Activated T-helper 2 cell treated with anti-CD3 and anti-CD28 coated beads, Interferon-gamma antibody, Interleukin-2, Interleukin-4, amounts not matched to agents 10 μg/mL and 5 μg/mL and 100 μg/mL, durations not matched to agents 14 hours and 24 hours and 36 hours (primary cell): Measurements from ENCODE around the gene ZC3H12D. TPM values are rescaled to one million over a fixed set of nuclear protein-coding genes. Genes with fewer than 3 reads are reported as not detected.

Experiments
- DNase-seq: peaks from one replicate; pipeline ENCODE4 v3.0.0; 2021; ENCODE audit warnings: low spot score
- H3K27ac Mint-ChIP-seq: one replicate; pipeline ENCODE4 v1.8.0; 2021; ENCODE audit warnings: mixed read lengths
- H3K27me3 Mint-ChIP-seq: one replicate; pipeline ENCODE4 v1.8.0; 2021; ENCODE audit warnings: low read depth, mixed read lengths
- H3K36me3 Mint-ChIP-seq: one replicate; pipeline ENCODE4 v1.8.0; 2021; ENCODE audit warnings: low read depth, mixed read lengths
- H3K4me1 Mint-ChIP-seq: one replicate; pipeline ENCODE4 v1.8.0; 2021; ENCODE audit warnings: low read depth, mixed read lengths
- H3K4me3 Mint-ChIP-seq: one replicate; pipeline ENCODE4 v1.8.0; 2021; ENCODE audit warnings: low read depth, mild to moderate bottlenecking, moderate library complexity, mixed read lengths
- H3K9me3 Mint-ChIP-seq: one replicate; pipeline ENCODE4 v1.8.0; 2021; ENCODE audit warnings: mixed read lengths
- intact Hi-C: fragments of 100-400 bp; cut with micrococcal nuclease; formaldehyde crosslinking; loops from one replicate; pipeline ENCODE4 v1.15.1; 2023
- total RNA-seq: library from RNA; stranded (reverse); gene quantifications from 2 replicates; pipeline ENCODE4 v1.2.3, GENCODE V29; 2022

The ZC3H12D gene
- total RNA-seq, 1 donor from 2014 or later, result 15.6 TPM

GRCh38 chr6:149443411-149444181 is 41.2 kb downstream of the ZC3H12D start:
- intact Hi-C loops, result no loop called here
- DNase-seq, result no peak
- H3K9me3 Mint-ChIP-seq, result no peaks in the 10 kb centered on the region
- H3K4me1 Mint-ChIP-seq, result peaks cover 16% of the 10 kb centered on the region
- H3K27ac Mint-ChIP-seq, result no peak overlapping the region
- no peaks in the 10 kb centered on the region for H3K27me3 Mint-ChIP-seq
- no peaks in the 10 kb centered on the region for H3K36me3 Mint-ChIP-seq
- no peak overlapping the region for H3K4me3 Mint-ChIP-seq

GRCh38 chr6:149441740-149442139 is 43.1 kb downstream of the ZC3H12D start:
- DNase-seq, result no peak
- peaks cover 31% of the 10 kb centered on the region for H3K4me1 Mint-ChIP-seq
- H3K9me3 Mint-ChIP-seq, result no peaks in the 10 kb centered on the region
- H3K27me3 Mint-ChIP-seq, result no peaks in the 10 kb centered on the region
- H3K36me3 Mint-ChIP-seq, result no peaks in the 10 kb centered on the region
- H3K4me3 Mint-ChIP-seq, result no peak overlapping the region
- H3K27ac Mint-ChIP-seq, result no peak overlapping the region
- intact Hi-C loops, result no loop called here

GRCh38 chr6:149440735-149441671 is 43.8 kb downstream of the ZC3H12D start:
- no peak for DNase-seq
- no peak overlapping the region for H3K27ac Mint-ChIP-seq
- H3K27me3 Mint-ChIP-seq, result no peaks in the 10 kb centered on the region
- no peak overlapping the region for H3K4me3 Mint-ChIP-seq
- peaks cover 31% of the 10 kb centered on the region for H3K4me1 Mint-ChIP-seq
- intact Hi-C loops, result no loop called here
- H3K36me3 Mint-ChIP-seq, result no peaks in the 10 kb centered on the region
- H3K9me3 Mint-ChIP-seq, result no peaks in the 10 kb centered on the region

- H3K4me3 Mint-ChIP-seq, result no peak overlapping the region
Observed at GRCh38 chr6:149439626-149440025, 45.2 kb downstream of the ZC3H12D start.

GRCh38 chr6:149438855-149439254 is 46.0 kb downstream of the ZC3H12D start:
- no peak for DNase-seq
- Mint-ChIP-seq H3K9me3 (no peaks in the 10 kb centered on the region), H3K27me3 (no peaks in the 10 kb centered on the region), H3K36me3 (no peaks in the 10 kb centered on the region), H3K4me1 (peaks cover 30% of the 10 kb centered on the region), H3K27ac (peak overlapping the region; percentile 3), H3K4me3 (no peak overlapping the region)
- intact Hi-C loops, result loop anchor here (2.0 kb wide), 1 partner anchor 56 kb away; no protein-coding TSS in a partner anchor

More at GRCh38 chr6:149439626-149440025, 45.2 kb downstream of the ZC3H12D start:
- no peaks in the 10 kb centered on the region for H3K27me3 Mint-ChIP-seq
- no peak for DNase-seq
- H3K36me3 Mint-ChIP-seq, result no peaks in the 10 kb centered on the region
- peaks cover 29% of the 10 kb centered on the region for H3K4me1 Mint-ChIP-seq
- H3K27ac Mint-ChIP-seq, result no peak overlapping the region
- intact Hi-C loops, result loop anchor here (2.0 kb wide), 1 partner anchor 55 kb away; no protein-coding TSS in a partner anchor
- no peaks in the 10 kb centered on the region for H3K9me3 Mint-ChIP-seq

GRCh38 chr6:149437212-149437611 is 47.6 kb downstream of the ZC3H12D start:
- intact Hi-C loops, result no loop called here
- no peak overlapping the region for H3K27ac Mint-ChIP-seq
- H3K27me3 Mint-ChIP-seq, result no peaks in the 10 kb centered on the region
- H3K4me3 Mint-ChIP-seq, result no peak overlapping the region
- no peak for DNase-seq
- no peaks in the 10 kb centered on the region for H3K36me3 Mint-ChIP-seq
- peaks cover 32% of the 10 kb centered on the region for H3K4me1 Mint-ChIP-seq
- H3K9me3 Mint-ChIP-seq, result no peaks in the 10 kb centered on the region

- no peaks in the 10 kb centered on the region for H3K36me3 Mint-ChIP-seq
- H3K27ac Mint-ChIP-seq, result no peak overlapping the region
- H3K27me3 Mint-ChIP-seq, result no peaks in the 10 kb centered on the region
- intact Hi-C loops, result no loop called here
- H3K4me1 Mint-ChIP-seq, result peaks cover 35% of the 10 kb centered on the region
- DNase-seq, result no peak
- no peak overlapping the region for H3K4me3 Mint-ChIP-seq
- H3K9me3 Mint-ChIP-seq, result no peaks in the 10 kb centered on the region
Observed at GRCh38 chr6:149436647-149437046, 48.2 kb downstream of the ZC3H12D start.

- DNase-seq, result no peak
- intact Hi-C loops, result no loop called here
- no peaks in the 10 kb centered on the region for H3K9me3 Mint-ChIP-seq
- no peak overlapping the region for H3K4me3 Mint-ChIP-seq
- peaks cover 35% of the 10 kb centered on the region for H3K4me1 Mint-ChIP-seq
- H3K36me3 Mint-ChIP-seq, result no peaks in the 10 kb centered on the region
- no peak overlapping the region for H3K27ac Mint-ChIP-seq
- no peaks in the 10 kb centered on the region for H3K27me3 Mint-ChIP-seq
Observed at GRCh38 chr6:149435919-149436586, 48.8 kb downstream of the ZC3H12D start.

GRCh38 chr6:149433881-149434280 is 50.9 kb downstream of the ZC3H12D start:
- peaks cover 28% of the 10 kb centered on the region for H3K4me1 Mint-ChIP-seq
- intact Hi-C loops, result loop anchor here (5.0 kb wide), 2 partner anchors 222 to 287 kb away; no protein-coding TSS in a partner anchor
- DNase-seq, result no peak

GRCh38 chr6:149433405-149433804 is 51.4 kb downstream of the ZC3H12D start:
- H3K27me3 Mint-ChIP-seq, result no peaks in the 10 kb centered on the region
- H3K4me3 Mint-ChIP-seq, result no peak overlapping the region
- H3K4me1 Mint-ChIP-seq, result peaks cover 25% of the 10 kb centered on the region
- DNase-seq, result no peak
- no peak overlapping the region for H3K27ac Mint-ChIP-seq
- intact Hi-C loops, result loop anchor here (5.0 kb wide), 2 partner anchors 221 to 286 kb away; no protein-coding TSS in a partner anchor
- no peaks in the 10 kb centered on the region for H3K36me3 Mint-ChIP-seq
- no peaks in the 10 kb centered on the region for H3K9me3 Mint-ChIP-seq

More at GRCh38 chr6:149433881-149434280, 50.9 kb downstream of the ZC3H12D start:
- H3K9me3 Mint-ChIP-seq, result no peaks in the 10 kb centered on the region
- H3K27me3 Mint-ChIP-seq, result no peaks in the 10 kb centered on the region
- no peak overlapping the region for H3K27ac Mint-ChIP-seq
- H3K4me3 Mint-ChIP-seq, result no peak overlapping the region
- no peaks in the 10 kb centered on the region for H3K36me3 Mint-ChIP-seq

GRCh38 chr6:149431905-149432775 is 52.7 kb downstream of the ZC3H12D start:
- Mint-ChIP-seq H3K36me3 (no peaks in the 10 kb centered on the region), H3K27ac (peak overlapping the region; percentile 64), H3K9me3 (no peaks in the 10 kb centered on the region), H3K4me3 (no peak overlapping the region), H3K27me3 (no peaks in the 10 kb centered on the region), H3K4me1 (peaks cover 14% of the 10 kb centered on the region)
- intact Hi-C loops, result loop anchor here (1.0 to 5.0 kb wide), 5 partner anchors 85 to 403 kb away; no protein-coding TSS in a partner anchor
- peak; percentile 78 for DNase-seq
